ENCODE results near the gene SHKBP1. TPM values are rescaled to one million over a fixed set of nuclear protein-coding genes. Genes with fewer than 3 reads are reported as not detected.
A peak's percentile ranks its signal among the peaks of the same experiment; 100 is the strongest.

SHKBP1 gene
- polyA plus RNA-seq, 1 experiment, result 59.0 TPM

- Histone ChIP-seq H3K4me3 (ENCODE audit: low read depth, low read length) (no peak overlapping the region), H3K27me3 (ENCODE audit: control insufficient read depth, insufficient read depth, low read length) (peaks cover 4% of the 10 kb centered on the region), H3K36me3 (ENCODE audit: control insufficient read depth, insufficient read depth, low read length) (no peaks in the 10 kb centered on the region)
- peak; percentile 34 for TF ChIP-seq CTCF (IDR thresholded peaks at IDR 0.05; ENCODE audit: insufficient read depth, low read depth, low read length)
- CTCF ChIA-PET, result interaction anchor here (0.5 to 3.7 kb wide), 6 partner anchors 9 to 1103 kb away, joined by 4 to 19 read pairs (median 4); no protein-coding TSS in a partner anchor
- POLR2A ChIA-PET, result no interaction called here
- no peak for DNase-seq (ENCODE audit: low read depth)
These were observed 46.4 kb upstream of the SHKBP1 start for GRCh38 chr19:40530091-40530901.

- H3K4me3 ChIP-seq (ENCODE audit: low read depth, low read length), result no peak overlapping the region
- peak; percentile 35; the same call in 1 of the 2 replicates for TF ChIP-seq CTCF (IDR thresholded peaks at IDR 0.05; ENCODE audit: insufficient read depth, low read depth, low read length)
- ChIA-PET CTCF (interaction anchor here (1.4 to 2.7 kb wide), 5 partner anchors 8 to 101 kb away, joined by 6 to 17 read pairs (median 8); partner anchors contain the start of gene LTBP4), POLR2A (no interaction called here)
- no peaks in the 10 kb centered on the region for H3K36me3 ChIP-seq (ENCODE audit: control insufficient read depth, insufficient read depth, low read length)
- no peak for DNase-seq (ENCODE audit: low read depth)
- peaks cover 4% of the 10 kb centered on the region for H3K27me3 ChIP-seq (ENCODE audit: control insufficient read depth, insufficient read depth, low read length)
These were observed 43.2 kb upstream of the SHKBP1 start for GRCh38 chr19:40533508-40533907.

DNA sequence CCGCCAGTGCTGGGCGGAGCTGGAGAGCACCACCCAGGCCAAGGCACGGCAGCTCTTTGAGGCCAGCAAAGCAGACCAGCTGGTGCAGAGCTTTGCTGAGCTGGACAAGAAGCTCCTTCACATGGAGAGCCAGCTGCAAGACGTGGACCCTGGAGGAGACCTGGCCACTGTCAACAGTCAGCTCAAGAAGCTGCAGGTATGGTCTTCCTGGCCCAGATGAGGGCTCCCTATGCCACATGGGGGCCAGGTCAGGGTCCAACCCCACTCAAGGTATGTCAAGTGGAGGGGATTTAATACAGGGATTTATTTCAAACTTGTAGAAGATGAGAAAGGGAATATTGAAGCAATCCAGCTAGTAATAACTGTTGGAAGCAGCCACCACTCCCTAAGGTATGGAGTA lies 42.5 kb upstream of the SHKBP1 start:
- TF ChIP-seq CTCF (IDR thresholded peaks at IDR 0.05; ENCODE audit: insufficient read depth, low read depth, low read length), result no peak
- H3K4me3 ChIP-seq (ENCODE audit: low read depth, low read length), result no peak overlapping the region
- no peaks in the 10 kb centered on the region for H3K36me3 ChIP-seq (ENCODE audit: control insufficient read depth, insufficient read depth, low read length)
- peaks cover 4% of the 10 kb centered on the region for H3K27me3 ChIP-seq (ENCODE audit: control insufficient read depth, insufficient read depth, low read length)
- CTCF ChIA-PET, result interaction anchor here (2.7 kb wide), 1 partner anchor 66 kb away, joined by 8 read pairs; the partner anchor contains the start of gene LTBP4
- POLR2A ChIA-PET, result no interaction called here
- DNase-seq (ENCODE audit: low read depth), result no peak

DNA sequence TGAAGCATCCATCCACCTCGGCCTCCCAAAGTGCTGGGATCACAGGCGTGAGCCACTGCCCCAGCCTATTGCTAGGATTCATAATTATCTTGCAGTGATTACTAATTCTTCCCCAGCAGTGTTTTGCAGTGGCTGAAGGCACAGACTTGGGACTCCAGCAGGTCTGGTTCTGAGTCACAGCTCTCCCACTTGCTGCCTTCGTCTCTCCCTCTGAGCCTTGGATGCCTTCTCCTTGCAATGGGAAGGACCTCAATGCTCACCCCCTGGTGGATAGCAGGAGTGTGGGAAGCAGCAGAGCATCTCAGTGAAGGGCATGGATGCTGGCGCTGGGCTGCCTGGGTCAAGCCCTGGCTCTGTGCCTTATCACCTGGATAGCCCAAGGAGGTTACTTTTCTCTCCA lies 37.6 kb upstream of the SHKBP1 start:
- POLR2A ChIA-PET, result no interaction called here
- no peak for DNase-seq (ENCODE audit: low read depth)
- Histone ChIP-seq H3K27me3 (ENCODE audit: control insufficient read depth, insufficient read depth, low read length) (0 out of 2 replicates have a peak, but pooled peaks cover 1% of the 10 kb centered on the region), H3K4me3 (ENCODE audit: low read depth, low read length) (no peak overlapping the region), H3K36me3 (ENCODE audit: control insufficient read depth, insufficient read depth, low read length) (no peaks in the 10 kb centered on the region)
- CTCF ChIA-PET, result interaction anchor here (7.7 kb wide), 1 partner anchor 62 kb away, joined by 82 read pairs; the partner anchor contains the start of gene LTBP4
- no peak for TF ChIP-seq CTCF (IDR thresholded peaks at IDR 0.05; ENCODE audit: insufficient read depth, low read depth, low read length)

DNA sequence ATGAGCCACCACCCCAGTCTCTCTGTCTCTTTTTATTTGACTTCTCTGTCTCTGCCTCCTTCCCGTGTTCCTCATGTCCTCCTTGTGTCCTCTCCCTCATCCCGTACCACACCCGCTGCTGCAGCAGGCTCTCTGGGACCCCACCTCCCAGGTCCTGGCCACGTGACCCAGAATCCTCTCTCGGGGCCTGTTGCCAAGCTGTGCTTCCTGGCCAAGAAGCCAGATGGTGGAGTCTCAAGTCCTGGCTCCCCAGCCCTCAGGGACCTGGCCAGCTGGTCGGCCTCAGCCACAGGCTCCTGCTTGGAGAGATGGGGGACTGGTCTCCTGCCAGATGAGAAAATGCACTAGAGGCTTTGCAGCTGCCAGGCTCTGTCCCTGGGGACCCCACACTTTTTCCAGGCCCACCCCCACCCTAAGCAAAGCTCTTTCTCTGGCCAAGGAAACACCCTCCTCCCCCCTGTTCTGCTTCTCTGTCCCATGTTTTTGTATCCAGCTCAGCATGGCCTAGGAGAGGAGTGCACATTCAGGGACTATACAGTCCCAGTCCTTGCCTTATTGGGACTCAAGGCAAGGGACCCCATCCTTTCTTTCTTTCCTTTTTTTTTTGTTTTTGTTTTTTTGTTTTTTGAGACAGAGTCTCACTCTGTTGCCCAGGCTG lies 34.3 kb upstream of the SHKBP1 start:
- POLR2A ChIA-PET, result no interaction called here
- Histone ChIP-seq H3K4me3 (ENCODE audit: low read depth, low read length) (no peak overlapping the region), H3K36me3 (ENCODE audit: control insufficient read depth, insufficient read depth, low read length) (no peaks in the 10 kb centered on the region), H3K27me3 (ENCODE audit: control insufficient read depth, insufficient read depth, low read length) (0 out of 2 replicates have a peak, but pooled peaks cover 1% of the 10 kb centered on the region)
- CTCF ChIA-PET, result interaction anchor here (0.7 to 7.7 kb wide), 9 partner anchors 9 to 97 kb away, joined by 3 to 82 read pairs (median 12); partner anchors contain the start of genes BLVRB and LTBP4
- no peak for DNase-seq (ENCODE audit: low read depth)
- no peak for TF ChIP-seq CTCF (IDR thresholded peaks at IDR 0.05; ENCODE audit: insufficient read depth, low read depth, low read length)
